ENCODE data around the gene ATP5MC2. TPM values are rescaled to one million over a fixed set of nuclear protein-coding genes. Genes with fewer than 3 reads are reported as not detected.

Gene ATP5MC2
- total and polyA plus RNA-seq, 2 of the 4 experiments (the other 2 are of a cell fraction): 309 to 361 TPM

DNA sequence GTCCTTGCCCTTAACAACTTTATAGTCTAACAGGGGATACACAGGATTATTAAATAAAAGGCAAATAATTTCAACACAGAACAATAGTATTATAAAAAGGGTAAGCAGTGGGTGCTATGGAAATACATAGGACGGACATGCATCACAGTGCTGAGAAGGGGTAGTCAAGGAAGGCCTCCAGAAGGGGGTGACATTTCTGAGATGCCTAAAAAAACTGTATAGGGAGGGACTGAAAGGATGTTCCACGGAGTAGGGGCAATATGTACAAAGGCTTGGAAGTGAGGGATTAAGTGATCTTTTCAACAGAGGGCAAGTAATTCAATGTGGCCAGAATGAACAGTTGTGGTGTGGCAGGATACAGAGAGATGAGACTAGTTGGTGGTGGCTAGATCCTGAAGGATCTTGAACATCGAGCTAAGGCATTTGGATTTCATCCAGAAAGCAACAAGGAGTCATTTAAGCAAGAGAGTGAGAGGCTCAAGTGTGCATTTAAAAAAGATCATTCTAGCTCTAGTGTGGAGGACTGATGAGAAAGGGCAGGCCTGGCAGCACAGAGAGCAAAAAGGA, 8.9 kb upstream of the ATP5MC2 start:
- H3K23ac ChIP-seq (ENCODE audit: low read depth, low read length): no peak overlapping the region
- H3K4me2 ChIP-seq (ENCODE audit: low read depth, low read length): no peak overlapping the region
- POLR2A ChIA-PET (ENCODE audit: unreplicated experiment): no interaction called here
- CTCF ChIA-PET: interaction anchor here (0.6 kb wide), 2 partner anchors 301 to 648 kb away, joined by 3 read pairs; no protein-coding TSS in a partner anchor
- no peaks in the 10 kb centered on the region for H3K9me1 ChIP-seq (ENCODE audit: insufficient read depth, low read length)
- H4K91ac ChIP-seq (ENCODE audit: insufficient read depth, low read depth, low read length): no peak overlapping the region
- H3K4ac ChIP-seq (ENCODE audit: low read depth, low read length): no peak overlapping the region
- H3K14ac ChIP-seq (replicated peaks; ENCODE audit: low read depth, low read length): no peak overlapping the region
- H2BK15ac ChIP-seq (ENCODE audit: low read depth, low read length): no peak overlapping the region
- H3K18ac ChIP-seq (ENCODE audit: low read depth, low read length): no peak overlapping the region
- no peaks in the 10 kb centered on the region for H4K20me1 ChIP-seq (ENCODE audit: insufficient read depth, low read length)
- no peaks in the 10 kb centered on the region for H3K36me3 ChIP-seq (ENCODE audit: control insufficient read depth, insufficient read depth, low read length)
- DNase-seq (no peak), ATAC-seq (ENCODE audit: low read depth) (no peak)
- in situ Hi-C loops (cut with MboI; ENCODE audit: low sequenced_read_pairs): no loop called here
- H3K27ac ChIP-seq (ENCODE audit: insufficient read depth, low read length): no peak overlapping the region
- no peak overlapping the region for H2BK5ac ChIP-seq (ENCODE audit: low read depth, low read length, poor library complexity, severe bottlenecking)
- peaks cover 12% of the 10 kb centered on the region for H3K27me3 ChIP-seq (ENCODE audit: control insufficient read depth, insufficient read depth, low read length)
- H2AK9ac ChIP-seq (replicated peaks; ENCODE audit: low read depth, low read length, poor library complexity): no peak overlapping the region
- no peak overlapping the region for H3K9ac ChIP-seq (ENCODE audit: low read depth, low read length)
- dilution Hi-C loops (cut with HindIII; ENCODE audit: low sequenced_read_pairs, unreplicated experiment): no loop called here
- BruUV-seq (replicated peaks): no TSS peak
- H3K4me3 ChIP-seq (ENCODE audit: insufficient read depth, low read depth, low read length): no peak overlapping the region
- H2BK120ac ChIP-seq (ENCODE audit: low read depth, low read length): no peak overlapping the region
- no peak for TF ChIP-seq RAD21 (IDR thresholded peaks at IDR 0.05; ENCODE audit: low read length)
- no peak for TF ChIP-seq SMC3 (IDR thresholded peaks at IDR 0.05; ENCODE audit: low read depth, low read length)
- TF ChIP-seq, protein P1, sequence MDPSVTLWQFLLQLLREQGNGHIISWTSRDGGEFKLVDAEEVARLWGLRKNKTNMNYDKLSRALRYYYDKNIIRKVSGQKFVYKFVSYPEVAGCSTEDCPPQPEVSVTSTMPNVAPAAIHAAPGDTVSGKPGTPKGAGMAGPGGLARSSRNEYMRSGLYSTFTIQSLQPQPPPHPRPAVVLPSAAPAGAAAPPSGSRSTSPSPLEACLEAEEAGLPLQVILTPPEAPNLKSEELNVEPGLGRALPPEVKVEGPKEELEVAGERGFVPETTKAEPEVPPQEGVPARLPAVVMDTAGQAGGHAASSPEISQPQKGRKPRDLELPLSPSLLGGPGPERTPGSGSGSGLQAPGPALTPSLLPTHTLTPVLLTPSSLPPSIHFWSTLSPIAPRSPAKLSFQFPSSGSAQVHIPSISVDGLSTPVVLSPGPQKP (IDR thresholded peaks at IDR 0.05; ENCODE audit: borderline replicate concordance, low read depth, low read length): no peak
- no peak for TF ChIP-seq MAZ (IDR thresholded peaks at IDR 0.05; ENCODE audit: borderline replicate concordance, low read depth, low read length)
- TF ChIP-seq, protein P2, sequence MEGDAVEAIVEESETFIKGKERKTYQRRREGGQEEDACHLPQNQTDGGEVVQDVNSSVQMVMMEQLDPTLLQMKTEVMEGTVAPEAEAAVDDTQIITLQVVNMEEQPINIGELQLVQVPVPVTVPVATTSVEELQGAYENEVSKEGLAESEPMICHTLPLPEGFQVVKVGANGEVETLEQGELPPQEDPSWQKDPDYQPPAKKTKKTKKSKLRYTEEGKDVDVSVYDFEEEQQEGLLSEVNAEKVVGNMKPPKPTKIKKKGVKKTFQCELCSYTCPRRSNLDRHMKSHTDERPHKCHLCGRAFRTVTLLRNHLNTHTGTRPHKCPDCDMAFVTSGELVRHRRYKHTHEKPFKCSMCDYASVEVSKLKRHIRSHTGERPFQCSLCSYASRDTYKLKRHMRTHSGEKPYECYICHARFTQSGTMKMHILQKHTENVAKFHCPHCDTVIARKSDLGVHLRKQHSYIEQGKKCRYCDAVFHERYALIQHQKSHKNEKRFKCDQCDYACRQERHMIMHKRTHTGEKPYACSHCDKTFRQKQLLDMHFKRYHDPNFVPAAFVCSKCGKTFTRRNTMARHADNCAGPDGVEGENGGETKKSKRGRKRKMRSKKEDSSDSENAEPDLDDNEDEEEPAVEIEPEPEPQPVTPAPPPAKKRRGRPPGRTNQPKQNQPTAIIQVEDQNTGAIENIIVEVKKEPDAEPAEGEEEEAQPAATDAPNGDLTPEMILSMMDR (conservative IDR thresholded peaks at IDR 0.05; ENCODE audit: low read depth, low read length): no peak
- no peak for TF ChIP-seq CHD1 (IDR thresholded peaks at IDR 0.05; ENCODE audit: low read depth, low read length)
- TF ChIP-seq BHLHE40 (IDR thresholded peaks at IDR 0.05; ENCODE audit: low read depth, low read length): no peak
- no peak for TF ChIP-seq MAFK (IDR thresholded peaks at IDR 0.05; ENCODE audit: low read depth, low read length)
- H2AFZ ChIP-seq (replicated peaks; ENCODE audit: low read length, poor library complexity): no peak overlapping the region
- no peak overlapping the region for H2AK5ac ChIP-seq (ENCODE audit: low read depth, low read length)
- H3K4me1 ChIP-seq (ENCODE audit: control insufficient read depth, insufficient read depth, low read length): no peaks in the 10 kb centered on the region
- no peak overlapping the region for H4K8ac ChIP-seq (ENCODE audit: low read depth in 2 of 2, low read length in 2 of 2)
- H4K5ac ChIP-seq (ENCODE audit: low read depth, low read length): no peak overlapping the region
- no peak overlapping the region for H2BK20ac ChIP-seq (ENCODE audit: low read depth, low read length)
- intact Hi-C loops (cut with micrococcal nuclease): no loop called here
- WGBS, 2 experiments (ENCODE audit: extremely low coverage in 2 of 2, insufficient read length in 1 of 2): 73% methylated on average over 3 of the region's 3 CpGs; no CpG with 5 or more reads in 1 of the 2 experiments
- H3K56ac ChIP-seq (ENCODE audit: extremely low read depth, insufficient read depth, low read length): no peak overlapping the region
- H3K9me3 ChIP-seq (ENCODE audit: control insufficient read depth, insufficient read depth, low read length): no peaks in the 10 kb centered on the region
- H3K79me1 ChIP-seq (ENCODE audit: low read depth in 1 of 2, low read length in 2 of 2): no peaks in the 10 kb centered on the region
